HCT116 (cell line): ENCODE measurements around the gene MESP2.

Source experiments
- CEBPB ChIP-seq: IDR thresholded peaks from 2 replicates; pipeline ENCODE4 v1.6.1; 2012; ENCODE audit warnings: low read depth
- CTCF ChIP-seq, 3 experiments: fragments of 200-600 bp in 1 of 3; sonication (generic) in 1 of 3; IDR thresholded peaks in 2 of 3; conservative IDR thresholded peaks in 1 of 3; 2 replicates each; pipeline ENCODE4 v1.5.1; 2012 to 2017; ENCODE audit warnings: low read depth in 2 of 3, low read length in 2 of 3, antibody characterized with exemption in 1 of 3, borderline replicate concordance in 1 of 3, control low read depth in 1 of 3, mild to moderate bottlenecking in 1 of 3, mixed read lengths in 1 of 3, mixed run types in 1 of 3, moderate library complexity in 1 of 3; ENCODE audit not compliant: insufficient read depth in 1 of 3
- JUND ChIP-seq: IDR thresholded peaks from 2 replicates; pipeline ENCODE4 v1.6.1; 2012
- POLR2A ChIP-seq: IDR thresholded peaks from 2 replicates; pipeline ENCODE4 v1.7.0; 2011; ENCODE audit warnings: borderline replicate concordance; ENCODE audit not compliant: insufficient read depth, insufficient read length; ENCODE audit errors: extremely low read depth

GRCh38 chr15:89794627-89795241 lies 18.6 kb downstream of the MESP2 start:
- TF ChIP-seq JUND (no peak), CTCF (IDR thresholded peaks at IDR 0.05 in 2 of 3, conservative IDR thresholded peaks at IDR 0.05 in 1 of 3; ENCODE audit: borderline replicate concordance in 1 of 3, insufficient read depth in 1 of 3, low read depth in 2 of 3, low read length in 2 of 3) (no peak), POLR2A (no peak), CEBPB (no peak)
